Heart left ventricle (tissue), 16 donors: ENCODE measurements around the gene KLHL36. TPM values are rescaled to one million over a fixed set of nuclear protein-coding genes. Genes with fewer than 3 reads are reported as not detected.
"Not testable (repeated sequence)": the region's sequence is repeated elsewhere in the genome, so short reads cannot be mapped to it uniquely, and the experiment has no call there.

Experiments used
- ATAC-seq, 4 donors: fragments of 200-7000 bp; cut with Tn5 transposase; one replicate each; pipeline ENCODE4 v1.9.1; 2020 to 2022; ENCODE audit warnings: moderate library complexity in 4 of 4, mild to moderate bottlenecking in 3 of 4, moderate number of reproducible peaks in 1 of 4
- DNase-seq, 5 donors: peaks; one replicate each; pipeline ENCODE4 v3.0.0-alpha.2; 2020
- H3K27ac ChIP-seq, 12 donors: fragments of 200-600 bp; sonication (generic) in 4 of 12; one replicate each; pipeline versions ENCODE4 v1.5.0 to v1.8.0; 2016 to 2022; ENCODE audit warnings: mild to moderate bottlenecking in 2 of 12
- H3K27me3 ChIP-seq, 9 donors: fragments of 200-600 bp; sonication (generic) in 2 of 9; one replicate each; pipeline versions ENCODE4 v1.5.1 to v1.8.0; 2016 to 2022; ENCODE audit warnings: mild to moderate bottlenecking in 3 of 9
- H3K36me3 ChIP-seq, 9 donors: fragments of 200-600 bp; sonication (generic) in 2 of 9; one replicate each; pipeline versions ENCODE4 v1.5.0 to v1.8.0; 2018 to 2022; ENCODE audit warnings: mild to moderate bottlenecking in 2 of 9
- H3K4me1 ChIP-seq, 12 donors: fragments of 200-600 bp; sonication (generic) in 4 of 12; one replicate each; pipeline versions ENCODE4 v1.5.0 to v1.8.0; 2016 to 2022; ENCODE audit warnings: mild to moderate bottlenecking in 3 of 12
- H3K4me3 ChIP-seq, 12 donors: fragments of 200-600 bp; sonication (generic) in 4 of 12; one replicate each; pipeline versions ENCODE4 v1.5.0 to v1.8.0; 2017 to 2022; ENCODE audit warnings: mild to moderate bottlenecking in 9 of 12, moderate library complexity in 4 of 12
- H3K9me3 ChIP-seq, 12 donors: fragments of 200-600 bp; sonication (generic) in 4 of 12; one replicate each; pipeline versions ENCODE4 v1.5.0 to v1.8.0; 2016 to 2022; ENCODE audit warnings: mild to moderate bottlenecking in 1 of 12
- POLR2A ChIP-seq, 2 donors: fragments of 450-650 bp; IDR thresholded peaks; one replicate each; pipeline ENCODE4 v1.6.1; 2017; ENCODE audit warnings: antibody characterized with exemption in 2 of 2, mild to moderate bottlenecking in 2 of 2, moderate library complexity in 2 of 2
- WGBS, 4 donors: extraction: QIAGEN DNeasy Blood & Tissue Kit in 2 of 4; methylation state at CpG; one replicate each; pipeline versions ENCODE4 v1.1.5 to v1.1.7; 2013 to 2018; 5-methylcytosine and 5-hydroxymethylcytosine counted together
- intact Hi-C, 10 donors: fragments of 100-400 bp; cut with DNase I; formaldehyde crosslinking; loops; one replicate each; pipeline versions ENCODE4 v1.11.1 to v1.14.2; 2022
- polyA plus RNA-seq, 2 donors: library from polyadenylated mRNA; stranded (reverse); fragments of 200-250 nt; gene quantifications; one replicate each; pipeline ENCODE4 v1.2.3, GENCODE V29; 2013
- total RNA-seq, 9 donors: library from RNA; depleted of rRNA in 2 of 9; stranded (reverse); fragments of >200 nt in 2 of 9; fragmentation: NEBNext Ultra II Directional in 3 of 9; extraction: Animal tissue kit (Norgen Biotek cat#: 25700) in 3 of 9; gene quantifications; one replicate each; pipeline versions ENCODE4 v1.1.0 to v1.2.4, GENCODE V29; 2016 to 2023
- TF ChIP-seq, protein P1 (sequence below), 12 donors: fragments of 200-600 bp; sonication (generic) in 4 of 12; IDR thresholded peaks; one replicate each; pipeline versions ENCODE4 v1.5.0 to v1.8.0; 2018 to 2022; ENCODE audit warnings: antibody characterized with exemption in 12 of 12, mild to moderate bottlenecking in 5 of 12
- donor health status: ischemic (EF 13 %, LVEDD 7.1; RV severe dilation, severe dysfunction).
- donor health status: healthy with polysubstance abuse.
- donor health status: DM: no; HTN: yes; CAD: no.
- donor health status: DM: no; HTN: no; CAD: no.
- donor health status: ischemic (EF 25% LVEDD 6.9; RV normal size, moderate dysfunction).
- donor health status: ischemic (EF 25% LVEDD 5.7; RV mildly dilated, moderate dysfunction).
- donor health status: healthy.
- donor health status: DM: yes; HTN: yes; CAD: no.
- donor health status: ischemic (EF 35%, LVEDD 5.7; RV mildly dilated, moderate dysfunction).
- donor health status: nonischemic (EF 11% LVEDD 7.7; RV severe dilation, severe dysfunction).
- donor health status: DM: yes; HTN: yes; CAD: no.
- donor health status: PGD.
- donor health status: ischemic (EF 29% LVEDD 5.4; RV normal size, mild dysfunction).
- donor health status: nonischemic (EF 23%, LVEDD 6.1; RV moderate dilation, normal function).

Gene KLHL36
- total and polyA plus RNA-seq, 11 donors, result 19.2 to 93.0 (median 58.0) TPM

DNA sequence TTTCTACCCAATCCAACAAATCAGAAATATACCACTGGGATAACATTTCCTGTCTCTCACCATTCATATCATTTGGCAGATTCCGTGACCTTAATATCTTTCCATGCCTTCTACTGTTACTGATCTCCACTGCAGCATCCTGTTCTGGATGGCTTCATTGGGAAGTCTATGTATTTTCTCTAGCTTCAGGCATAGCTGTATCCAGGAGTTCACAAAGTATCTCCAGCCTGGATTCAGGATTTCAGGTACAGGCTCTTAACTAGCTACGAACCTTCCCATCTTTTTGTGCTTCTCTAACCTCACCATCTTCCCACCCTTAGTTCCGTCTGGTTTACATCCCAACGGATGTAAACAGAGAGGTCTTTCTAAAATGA lies 36.3 kb downstream of the KLHL36 start:
- 87 to 94% (median 89%) methylated on average over 4 of the region's 4 CpGs for WGBS, 4 donors
- H3K4me1 ChIP-seq, result no peaks in the 10 kb centered on the region
- no peak overlapping the region for H3K4me3 ChIP-seq
- no peak overlapping the region for H3K27ac ChIP-seq
- no peak for TF ChIP-seq POLR2A (IDR thresholded peaks at IDR 0.05)
- TF ChIP-seq, protein P1, sequence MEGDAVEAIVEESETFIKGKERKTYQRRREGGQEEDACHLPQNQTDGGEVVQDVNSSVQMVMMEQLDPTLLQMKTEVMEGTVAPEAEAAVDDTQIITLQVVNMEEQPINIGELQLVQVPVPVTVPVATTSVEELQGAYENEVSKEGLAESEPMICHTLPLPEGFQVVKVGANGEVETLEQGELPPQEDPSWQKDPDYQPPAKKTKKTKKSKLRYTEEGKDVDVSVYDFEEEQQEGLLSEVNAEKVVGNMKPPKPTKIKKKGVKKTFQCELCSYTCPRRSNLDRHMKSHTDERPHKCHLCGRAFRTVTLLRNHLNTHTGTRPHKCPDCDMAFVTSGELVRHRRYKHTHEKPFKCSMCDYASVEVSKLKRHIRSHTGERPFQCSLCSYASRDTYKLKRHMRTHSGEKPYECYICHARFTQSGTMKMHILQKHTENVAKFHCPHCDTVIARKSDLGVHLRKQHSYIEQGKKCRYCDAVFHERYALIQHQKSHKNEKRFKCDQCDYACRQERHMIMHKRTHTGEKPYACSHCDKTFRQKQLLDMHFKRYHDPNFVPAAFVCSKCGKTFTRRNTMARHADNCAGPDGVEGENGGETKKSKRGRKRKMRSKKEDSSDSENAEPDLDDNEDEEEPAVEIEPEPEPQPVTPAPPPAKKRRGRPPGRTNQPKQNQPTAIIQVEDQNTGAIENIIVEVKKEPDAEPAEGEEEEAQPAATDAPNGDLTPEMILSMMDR (IDR thresholded peaks at IDR 0.05), result no peak
- H3K9me3 ChIP-seq, result no peaks in the 10 kb centered on the region
- no peaks in the 10 kb centered on the region for H3K36me3 ChIP-seq
- H3K27me3 ChIP-seq, result peaks cover 0 to 6% (median 0%) of the 10 kb centered on the region in 9 donors
- no peak for DNase-seq
- ATAC-seq, result no peak
- intact Hi-C loops, result no loop called here

DNA sequence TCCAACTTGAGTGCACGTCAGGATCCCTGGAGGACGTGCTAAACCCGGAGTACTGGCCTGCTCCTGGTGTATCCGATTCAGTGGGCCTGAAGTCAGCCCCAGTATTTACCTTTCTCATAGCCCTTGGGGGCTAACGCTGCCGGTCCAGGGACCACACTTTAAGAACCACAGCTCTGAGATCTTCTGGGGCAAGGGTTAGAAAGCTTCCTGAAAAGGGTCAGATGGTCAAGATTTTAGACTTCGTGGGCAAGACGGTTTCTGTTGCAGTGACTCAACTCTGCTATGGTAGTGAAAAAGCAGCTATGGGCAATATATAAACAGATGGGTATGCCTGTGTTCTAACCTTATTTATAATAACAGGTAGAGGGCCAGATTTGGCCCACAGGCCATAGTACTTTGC lies 36.9 kb downstream of the KLHL36 start:
- Histone ChIP-seq H3K27me3 (peaks cover 0 to 6% (median 0%) of the 10 kb centered on the region in 9 donors), H3K27ac (no peak overlapping the region), H3K9me3 (no peaks in the 10 kb centered on the region), H3K36me3 (no peaks in the 10 kb centered on the region), H3K4me1 (no peaks in the 10 kb centered on the region), H3K4me3 (no peak overlapping the region)
- DNase-seq (no peak), ATAC-seq (no peak)
- intact Hi-C loops, result no loop called here
- TF ChIP-seq, protein P1 (IDR thresholded peaks at IDR 0.05), result no peak
- TF ChIP-seq POLR2A (IDR thresholded peaks at IDR 0.05), result no peak
- WGBS, 4 donors, result 86 to 91% (median 89%) methylated on average over 6 to 8 of the region's 8 CpGs

DNA sequence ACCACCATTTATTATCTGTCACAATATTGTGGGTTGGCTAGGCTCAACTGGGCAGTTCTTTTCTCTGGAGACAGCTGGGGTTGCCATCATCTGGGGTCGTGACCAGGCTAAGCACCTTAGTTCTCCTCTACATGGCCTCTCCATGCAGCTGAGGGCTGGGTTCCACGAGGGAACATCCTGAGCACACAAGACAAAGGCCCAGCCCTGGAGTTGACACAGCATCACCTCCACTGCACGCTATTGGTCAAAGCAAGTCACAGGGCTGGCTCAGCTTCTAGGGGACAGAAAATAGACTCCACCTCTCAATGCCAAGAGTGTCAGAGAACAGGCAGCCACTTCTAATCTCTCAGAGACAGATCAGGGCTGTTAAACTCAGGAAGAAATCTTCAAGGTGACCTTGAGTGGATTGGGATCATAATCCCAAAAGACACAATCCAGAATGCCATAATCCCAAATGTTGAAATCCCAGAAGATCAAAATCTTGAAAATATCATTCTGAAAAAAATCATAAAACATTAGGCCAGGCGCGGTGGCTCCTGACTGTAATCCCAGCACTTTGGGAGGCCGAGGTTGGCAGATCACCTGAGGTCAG lies 38.5 kb downstream of the KLHL36 start:
- no peaks in the 10 kb centered on the region for H3K9me3 ChIP-seq
- peaks cover 0 to 2% (median 0%) of the 10 kb centered on the region in 12 donors for H3K4me1 ChIP-seq
- no peak for DNase-seq
- H3K27ac ChIP-seq, result no peak overlapping the region
- no peak overlapping the region for H3K4me3 ChIP-seq
- 82 to 89% (median 84%) methylated on average over 5 to 6 of the region's 6 CpGs for WGBS, 4 donors
- no peaks in the 10 kb centered on the region for H3K36me3 ChIP-seq
- intact Hi-C loops, result no loop called here
- ATAC-seq, result peak in 1 of 4 donors; percentile 16
- TF ChIP-seq POLR2A (IDR thresholded peaks at IDR 0.05), result no peak
- TF ChIP-seq, protein P1 (IDR thresholded peaks at IDR 0.05), result no peak
- peaks cover 0 to 6% (median 0%) of the 10 kb centered on the region in 9 donors for H3K27me3 ChIP-seq

DNA sequence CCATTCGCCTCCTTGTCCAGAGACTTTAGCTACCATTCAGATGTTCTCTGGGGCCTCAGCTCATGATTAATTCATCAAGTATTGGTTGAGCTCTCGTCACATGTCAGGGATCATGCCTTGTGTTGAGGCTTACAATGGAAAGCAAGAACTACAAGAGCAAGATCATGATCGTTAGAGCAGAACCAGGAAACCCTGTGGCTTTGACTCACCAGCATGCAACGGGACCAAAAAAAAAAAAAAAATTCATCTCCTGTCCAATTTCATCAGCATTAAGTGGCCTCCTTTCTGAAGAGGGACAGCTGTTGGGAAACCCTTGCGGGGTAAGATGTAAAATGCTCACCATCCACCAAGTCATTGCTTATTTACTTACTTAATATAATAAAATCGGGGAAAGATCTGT lies 39.4 kb downstream of the KLHL36 start:
- Histone ChIP-seq H3K36me3 (no peaks in the 10 kb centered on the region), H3K9me3 (no peaks in the 10 kb centered on the region), H3K27ac (no peak overlapping the region), H3K27me3 (peaks cover 0 to 6% (median 0%) of the 10 kb centered on the region in 9 donors), H3K4me1 (peaks cover 0 to 11% (median 0%) of the 10 kb centered on the region in 12 donors), H3K4me3 (no peak overlapping the region)
- TF ChIP-seq, protein P1 (IDR thresholded peaks at IDR 0.05), result no peak
- no peak for TF ChIP-seq POLR2A (IDR thresholded peaks at IDR 0.05)
- ATAC-seq, result peak in 1 of 4 donors; percentile 51
- no peak for DNase-seq
- intact Hi-C loops, result no loop called here
- WGBS, 4 donors, result 69 to 83% (median 79%) methylated on average over 6 of the region's 6 CpGs

DNA sequence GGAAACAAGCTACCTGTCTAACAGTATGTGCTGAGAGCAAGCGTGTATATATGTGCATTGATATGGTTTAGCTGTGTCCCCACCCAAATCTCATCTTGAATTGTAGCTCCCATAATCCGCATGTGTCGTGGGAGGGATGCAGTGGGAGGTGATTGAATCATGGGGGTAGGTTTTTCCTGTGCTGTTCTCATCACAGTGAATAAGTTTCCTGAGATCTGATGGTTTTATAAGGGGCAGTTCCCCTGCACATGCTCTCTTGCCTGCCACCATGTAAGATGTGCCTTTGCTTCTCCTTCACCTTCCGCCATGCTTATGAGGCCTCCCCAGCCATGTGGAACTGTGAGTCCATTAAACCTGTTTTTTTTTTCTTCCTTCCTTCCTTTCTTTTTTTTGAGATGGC lies 39.9 kb downstream of the KLHL36 start:
- DNase-seq, H3K4me3 ChIP-seq, intact Hi-C loops, H3K36me3 ChIP-seq, H3K27ac ChIP-seq, ATAC-seq, H3K9me3 ChIP-seq, H3K27me3 ChIP-seq: not testable (repeated sequence)
- peaks cover 0 to 11% (median 0%) of the 10 kb centered on the region in 12 donors for H3K4me1 ChIP-seq
- WGBS, 4 donors, result 95 to 98% (median 97%) methylated on average over 4 of the region's 4 CpGs
